ENCODE results near the gene NAV1.

Gene NAV1

DNA sequence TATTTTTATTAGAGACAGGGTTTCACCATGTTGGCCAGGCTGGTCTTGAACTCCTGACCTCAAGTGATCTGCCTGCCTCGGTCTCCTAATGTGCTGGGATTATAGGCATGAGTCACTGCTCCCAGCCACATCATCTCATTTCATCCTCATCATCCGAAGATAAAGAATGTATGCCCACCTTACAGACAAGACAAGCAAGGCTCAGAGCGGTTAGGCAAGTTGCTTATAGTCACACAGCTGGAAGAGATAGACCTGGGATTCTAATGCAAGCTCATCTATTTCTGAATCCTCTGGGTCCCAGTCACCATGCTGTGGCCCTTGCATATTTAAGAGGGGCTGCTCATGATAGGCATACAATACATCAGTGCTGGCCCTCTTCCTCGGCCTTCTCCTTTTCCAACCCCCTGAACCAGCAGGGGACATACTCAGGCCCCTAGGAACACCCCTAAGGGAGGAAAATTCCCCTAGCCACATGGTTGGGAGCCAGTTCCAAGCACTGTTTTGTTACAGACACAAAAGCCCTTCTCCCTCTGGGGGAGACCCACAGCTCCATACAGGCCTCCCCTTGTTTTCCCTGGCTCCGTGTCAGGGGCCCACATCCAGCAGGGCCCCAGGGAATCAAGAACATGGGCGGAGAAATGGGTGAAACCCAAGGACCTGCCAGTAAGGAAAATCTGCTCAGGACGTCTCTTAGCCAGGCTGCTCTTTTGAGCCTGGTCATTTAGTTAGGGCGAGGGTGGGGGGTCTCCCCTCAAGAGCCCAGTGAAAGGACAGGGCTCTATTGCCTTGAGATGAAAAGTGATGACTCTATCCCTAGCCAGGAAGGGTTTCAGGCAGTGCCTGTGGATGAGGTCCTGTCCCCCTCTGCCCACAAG, 38.9 kb upstream of the NAV1 start:
- Histone ChIP-seq H3K4me1 (ENCODE audit: low read depth, poor library complexity, severe bottlenecking) (peaks cover 9% of the 10 kb centered on the region), H3K27me3 (ENCODE audit: insufficient read depth, low read depth) (no peaks in the 10 kb centered on the region), H3K27ac (no peak overlapping the region), H3K4me2 (no peak overlapping the region), H3K79me2 (ENCODE audit: insufficient read depth, low read depth) (no peaks in the 10 kb centered on the region; the same call in 1 of the 2 replicates), H3K9ac (no peak overlapping the region), H3K36me3 (ENCODE audit: insufficient read depth) (no peaks in the 10 kb centered on the region), H3K4me3 (IDR thresholded peaks at IDR 0.05; ENCODE audit: insufficient read depth, low read depth, low read length) (no peak overlapping the region), H2AFZ (ENCODE audit: low read depth) (no peak overlapping the region), H4K20me1 (ENCODE audit: insufficient read depth) (no peaks in the 10 kb centered on the region)
- TF ChIP-seq, protein P1, sequence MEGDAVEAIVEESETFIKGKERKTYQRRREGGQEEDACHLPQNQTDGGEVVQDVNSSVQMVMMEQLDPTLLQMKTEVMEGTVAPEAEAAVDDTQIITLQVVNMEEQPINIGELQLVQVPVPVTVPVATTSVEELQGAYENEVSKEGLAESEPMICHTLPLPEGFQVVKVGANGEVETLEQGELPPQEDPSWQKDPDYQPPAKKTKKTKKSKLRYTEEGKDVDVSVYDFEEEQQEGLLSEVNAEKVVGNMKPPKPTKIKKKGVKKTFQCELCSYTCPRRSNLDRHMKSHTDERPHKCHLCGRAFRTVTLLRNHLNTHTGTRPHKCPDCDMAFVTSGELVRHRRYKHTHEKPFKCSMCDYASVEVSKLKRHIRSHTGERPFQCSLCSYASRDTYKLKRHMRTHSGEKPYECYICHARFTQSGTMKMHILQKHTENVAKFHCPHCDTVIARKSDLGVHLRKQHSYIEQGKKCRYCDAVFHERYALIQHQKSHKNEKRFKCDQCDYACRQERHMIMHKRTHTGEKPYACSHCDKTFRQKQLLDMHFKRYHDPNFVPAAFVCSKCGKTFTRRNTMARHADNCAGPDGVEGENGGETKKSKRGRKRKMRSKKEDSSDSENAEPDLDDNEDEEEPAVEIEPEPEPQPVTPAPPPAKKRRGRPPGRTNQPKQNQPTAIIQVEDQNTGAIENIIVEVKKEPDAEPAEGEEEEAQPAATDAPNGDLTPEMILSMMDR (conservative IDR thresholded peaks at IDR 0.05; ENCODE audit: low read depth, low read length): no peak

DNA sequence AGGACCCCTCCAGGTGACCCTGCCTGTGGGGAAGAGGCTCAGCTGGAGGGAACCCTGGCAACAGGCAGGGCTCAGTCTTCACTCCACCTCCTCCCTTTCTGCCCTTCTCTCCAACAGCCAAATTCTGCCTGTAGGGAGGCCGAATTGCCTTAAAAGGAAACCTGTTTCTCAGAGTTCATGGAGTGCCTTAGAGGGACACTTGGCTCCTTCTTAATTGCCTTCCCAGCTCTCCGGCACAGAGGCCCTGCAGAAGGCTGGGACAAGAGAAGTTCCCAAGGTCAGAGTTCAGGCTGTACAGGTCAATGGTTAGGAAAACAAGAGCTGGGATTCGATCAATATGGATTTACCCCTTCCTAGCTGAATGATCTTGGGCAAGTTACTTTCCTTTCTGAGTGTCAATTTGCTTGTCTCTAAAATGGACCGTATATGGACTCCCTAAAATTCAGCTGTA, 38.2 kb upstream of the NAV1 start:
- Histone ChIP-seq H3K27ac (no peak overlapping the region), H4K20me1 (ENCODE audit: insufficient read depth) (no peaks in the 10 kb centered on the region), H3K27me3 (ENCODE audit: insufficient read depth, low read depth) (no peaks in the 10 kb centered on the region), H3K4me2 (no peak overlapping the region), H3K36me3 (ENCODE audit: insufficient read depth) (no peaks in the 10 kb centered on the region), H3K4me3 (IDR thresholded peaks at IDR 0.05; ENCODE audit: insufficient read depth, low read depth, low read length) (no peak overlapping the region), H3K4me1 (ENCODE audit: low read depth, poor library complexity, severe bottlenecking) (peaks cover 16% of the 10 kb centered on the region), H2AFZ (ENCODE audit: low read depth) (no peak overlapping the region), H3K9ac (no peak overlapping the region), H3K79me2 (ENCODE audit: insufficient read depth, low read depth) (no peaks in the 10 kb centered on the region; the same call in 1 of the 2 replicates)
- TF ChIP-seq, protein P1 (conservative IDR thresholded peaks at IDR 0.05; ENCODE audit: low read depth, low read length): no peak

DNA sequence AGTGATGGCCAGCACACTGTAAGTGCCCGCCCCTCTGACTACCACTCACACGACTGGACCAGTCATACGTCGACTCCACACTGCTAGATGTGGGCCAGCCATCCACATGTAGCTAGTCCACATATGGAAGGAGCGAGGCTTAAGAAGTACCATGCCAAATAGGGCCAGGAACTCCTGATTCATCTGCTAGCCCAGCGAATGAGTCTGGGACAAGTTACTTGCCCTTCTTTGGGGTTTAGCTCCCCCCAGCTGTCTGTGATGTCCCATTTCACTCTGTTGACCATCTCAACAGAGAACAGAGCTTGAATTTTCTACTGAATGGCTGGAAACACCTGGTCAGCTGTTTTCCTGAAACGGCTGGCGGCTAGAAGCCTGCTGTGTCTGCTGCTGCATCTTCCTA, 37.8 kb upstream of the NAV1 start:
- no peaks in the 10 kb centered on the region for H3K27me3 ChIP-seq (ENCODE audit: insufficient read depth, low read depth)
- no peaks in the 10 kb centered on the region for H3K36me3 ChIP-seq (ENCODE audit: insufficient read depth)
- H3K9ac ChIP-seq: no peak overlapping the region
- H3K27ac ChIP-seq: no peak overlapping the region
- TF ChIP-seq, protein P1 (conservative IDR thresholded peaks at IDR 0.05; ENCODE audit: low read depth, low read length): no peak
- H2AFZ ChIP-seq (ENCODE audit: low read depth): no peak overlapping the region
- H3K79me2 ChIP-seq (ENCODE audit: insufficient read depth, low read depth): no peaks in the 10 kb centered on the region; the same call in 1 of the 2 replicates
- H3K4me2 ChIP-seq: no peak overlapping the region
- H4K20me1 ChIP-seq (ENCODE audit: insufficient read depth): no peaks in the 10 kb centered on the region
- peaks cover 20% of the 10 kb centered on the region for H3K4me1 ChIP-seq (ENCODE audit: low read depth, poor library complexity, severe bottlenecking)
- H3K4me3 ChIP-seq (IDR thresholded peaks at IDR 0.05; ENCODE audit: insufficient read depth, low read depth, low read length): no peak overlapping the region

DNA sequence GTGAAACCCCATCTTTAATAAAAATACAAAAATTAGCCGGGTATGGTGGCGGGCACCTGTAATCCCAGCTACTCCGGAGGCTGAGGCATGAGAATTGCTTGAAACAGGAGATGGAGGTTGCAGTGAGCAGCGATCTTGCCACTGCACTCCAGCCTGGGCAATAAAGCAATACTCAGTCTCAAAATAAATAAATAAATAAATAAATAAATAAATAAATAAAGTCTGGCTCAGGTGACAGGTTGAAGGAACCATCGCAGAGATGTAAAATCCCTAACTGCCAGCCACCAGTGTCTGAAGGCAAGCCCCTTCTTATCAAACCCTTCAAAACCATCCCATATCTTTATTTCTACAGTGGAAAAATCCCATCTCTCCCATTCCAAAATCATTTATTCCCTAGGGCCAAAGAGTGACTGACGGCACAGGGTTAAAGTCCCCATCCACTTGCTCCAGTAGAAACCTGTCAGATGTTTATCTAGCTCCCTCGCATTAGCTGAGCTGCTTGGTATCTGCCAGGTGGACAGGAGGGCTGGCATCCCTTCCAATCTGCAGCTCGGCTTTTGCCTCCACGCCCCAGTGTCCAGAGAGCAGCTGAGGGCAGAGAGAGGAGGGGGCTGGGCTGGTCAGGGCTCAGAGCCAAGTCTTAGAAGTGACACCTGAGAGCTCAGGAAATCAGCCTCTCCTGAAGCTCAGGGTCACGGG, 37.0 kb upstream of the NAV1 start:
- no peak overlapping the region for H3K4me3 ChIP-seq (IDR thresholded peaks at IDR 0.05; ENCODE audit: insufficient read depth, low read depth, low read length)
- TF ChIP-seq, protein P1 (conservative IDR thresholded peaks at IDR 0.05; ENCODE audit: low read depth, low read length): no peak
- no peaks in the 10 kb centered on the region for H3K36me3 ChIP-seq (ENCODE audit: insufficient read depth)
- H4K20me1 ChIP-seq (ENCODE audit: insufficient read depth): no peaks in the 10 kb centered on the region
- H3K4me1 ChIP-seq (ENCODE audit: low read depth, poor library complexity, severe bottlenecking): peaks cover 24% of the 10 kb centered on the region
- no peak overlapping the region for H2AFZ ChIP-seq (ENCODE audit: low read depth)
- H3K27ac ChIP-seq: no peak overlapping the region
- H3K4me2 ChIP-seq: no peak overlapping the region
- H3K79me2 ChIP-seq (ENCODE audit: insufficient read depth, low read depth): no peaks in the 10 kb centered on the region; the same call in 1 of the 2 replicates
- no peaks in the 10 kb centered on the region for H3K27me3 ChIP-seq (ENCODE audit: insufficient read depth, low read depth)
- no peak overlapping the region for H3K9ac ChIP-seq
